ENCODE results near the gene LRRC73.
A peak's percentile ranks its signal among the peaks of the same experiment; 100 is the strongest.
"Not testable (repeated sequence)": the region's sequence is repeated elsewhere in the genome, so short reads cannot be mapped to it uniquely, and the experiment has no call there.

Gene LRRC73

DNA sequence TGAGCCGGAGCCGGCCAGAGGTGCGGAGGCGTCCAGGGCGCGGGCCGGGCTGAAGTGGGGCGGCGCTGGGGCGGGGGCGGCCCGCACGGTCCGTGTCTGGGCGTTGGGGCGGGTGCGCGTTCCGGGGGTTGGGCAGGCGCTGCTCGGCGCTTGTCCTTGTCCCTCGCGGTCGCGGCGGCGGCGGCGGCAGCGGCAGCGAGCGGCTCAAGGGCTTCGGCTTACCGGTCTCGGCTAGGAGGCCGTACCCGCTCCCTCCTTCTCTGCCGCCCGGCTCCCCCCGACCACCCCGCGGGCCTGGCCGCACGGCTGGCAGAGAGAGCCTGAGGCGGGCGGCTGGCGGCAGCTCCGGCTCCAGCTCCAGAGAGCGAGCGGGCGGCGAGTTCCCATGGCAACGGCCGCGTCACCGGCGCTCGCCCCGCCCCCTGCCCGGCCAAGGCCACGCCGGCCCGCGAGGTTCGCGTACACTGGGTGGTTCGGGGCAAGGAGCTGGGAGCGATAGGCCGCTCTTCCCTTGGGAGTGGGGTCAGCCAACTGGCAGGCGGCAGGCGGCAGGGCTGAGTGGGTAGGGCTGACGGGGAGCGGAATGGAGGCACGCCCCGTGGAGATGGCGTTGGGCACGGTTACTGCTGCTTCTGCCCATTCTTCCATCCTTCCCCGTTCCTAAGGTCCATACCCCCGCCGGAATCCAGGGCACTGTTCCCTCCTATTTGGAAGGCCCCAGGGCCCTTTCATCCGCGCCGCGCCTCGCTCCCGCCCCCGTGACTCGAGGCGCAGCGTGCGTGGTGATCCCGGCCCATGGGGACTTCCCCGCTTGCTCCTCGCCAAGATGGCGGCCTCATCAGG, at the start of gene LRRC73:
Gene LRRC73, minus strand, starts transcription at position 363 of the 843 bp plus-strand sequence. CDS start 561 bp downstream, outside the sequence.
- FAIRE-seq, result peak; percentile 71
- DNase-seq (ENCODE audit: insufficient read length, low spot score), result peak; percentile 82

DNA sequence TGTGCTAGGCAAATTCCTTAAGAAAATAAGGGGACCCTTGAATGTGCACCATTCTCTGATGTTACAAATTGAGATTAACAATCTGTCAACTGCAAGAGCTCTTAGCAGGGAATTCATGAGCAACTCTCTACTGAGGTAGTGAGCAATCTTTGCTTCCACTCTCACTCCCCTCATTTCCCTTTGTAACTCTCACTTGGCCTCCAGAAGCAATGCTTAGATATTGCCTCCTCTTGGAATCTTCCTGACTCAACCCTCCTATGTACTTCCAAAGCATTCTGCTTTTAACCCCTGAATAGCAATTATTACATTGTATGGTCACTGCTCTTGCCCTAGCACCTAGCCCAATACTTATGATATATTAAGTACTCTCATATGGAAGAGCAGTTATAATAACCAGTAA, 49.2 kb upstream of the LRRC73 start:
- DNase-seq (ENCODE audit: insufficient read length, low spot score) (no peak), FAIRE-seq (no peak)

DNA sequence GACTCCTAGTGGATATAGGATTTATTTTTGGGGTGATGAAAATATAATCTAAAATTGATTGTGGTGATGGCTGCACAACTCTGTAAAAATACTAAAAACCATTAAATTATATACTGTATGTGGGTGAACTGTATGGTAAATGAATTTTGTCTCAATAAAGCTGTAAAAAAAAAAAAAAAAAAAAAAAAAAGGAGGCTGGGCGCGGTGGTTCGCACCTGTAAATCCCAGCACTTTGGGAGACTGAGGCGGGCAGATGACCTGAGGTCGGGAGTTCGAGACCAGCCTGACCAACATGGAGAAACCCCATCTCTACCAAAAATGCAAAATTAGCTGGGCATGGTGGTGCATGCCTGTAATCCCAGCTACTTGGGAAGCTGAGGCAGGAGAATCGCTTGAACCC, 47.5 kb upstream of the LRRC73 start:
- not testable (repeated sequence) for DNase-seq (ENCODE audit: insufficient read length, low spot score); FAIRE-seq

DNA sequence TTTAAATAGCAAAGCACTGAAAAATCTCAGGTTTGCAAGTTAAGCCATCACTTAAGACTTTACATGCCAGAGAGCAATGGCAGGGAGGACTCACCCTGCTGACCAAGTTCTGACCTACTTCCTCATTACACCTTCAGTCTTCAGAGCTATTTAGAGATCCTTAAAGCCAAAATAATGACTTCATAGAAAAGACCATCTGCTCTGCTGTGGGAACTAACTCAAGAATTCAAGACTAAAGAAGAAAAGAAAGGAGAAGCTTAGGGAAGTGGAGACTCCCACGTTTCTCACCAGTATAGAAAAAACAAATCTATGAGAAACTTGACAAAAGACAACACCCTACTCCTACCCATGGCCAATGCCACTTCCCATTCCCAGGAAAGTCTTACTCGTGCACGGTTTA, 37.1 kb upstream of the LRRC73 start:
- DNase-seq (ENCODE audit: insufficient read length, low spot score), result no peak
- no peak for FAIRE-seq

DNA sequence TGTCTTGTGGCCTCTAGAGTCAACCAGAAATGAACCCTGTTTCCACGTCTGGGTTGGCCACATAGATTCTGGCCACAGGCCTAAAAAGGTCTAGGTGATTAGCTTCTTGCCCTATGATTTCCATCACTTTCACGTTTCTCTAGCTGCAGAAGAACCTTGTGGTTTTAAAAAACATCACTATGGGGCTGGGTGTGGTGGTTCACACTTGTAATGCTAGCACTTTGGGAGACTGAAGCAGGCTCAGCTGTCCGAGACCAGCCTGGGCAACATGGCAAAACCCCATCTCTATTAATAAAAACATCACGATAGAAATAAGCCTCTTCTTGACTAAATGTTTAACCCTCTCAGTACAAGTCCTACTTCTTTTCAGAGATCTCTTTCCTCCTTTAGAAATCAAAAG, 34.3 kb upstream of the LRRC73 start:
- DNase-seq (ENCODE audit: insufficient read length, low spot score) (no peak), FAIRE-seq (no peak)

- FAIRE-seq (peak; percentile 45), DNase-seq (ENCODE audit: insufficient read length, low spot score) (no peak)
These were observed 31.8 kb upstream of the LRRC73 start for GRCh38 chr6:43541774-43542471.

GRCh38 chr6:43540507-43540906, 30.4 kb upstream of the LRRC73 start:
- FAIRE-seq (no peak), DNase-seq (ENCODE audit: insufficient read length, low spot score) (no peak)

DNA sequence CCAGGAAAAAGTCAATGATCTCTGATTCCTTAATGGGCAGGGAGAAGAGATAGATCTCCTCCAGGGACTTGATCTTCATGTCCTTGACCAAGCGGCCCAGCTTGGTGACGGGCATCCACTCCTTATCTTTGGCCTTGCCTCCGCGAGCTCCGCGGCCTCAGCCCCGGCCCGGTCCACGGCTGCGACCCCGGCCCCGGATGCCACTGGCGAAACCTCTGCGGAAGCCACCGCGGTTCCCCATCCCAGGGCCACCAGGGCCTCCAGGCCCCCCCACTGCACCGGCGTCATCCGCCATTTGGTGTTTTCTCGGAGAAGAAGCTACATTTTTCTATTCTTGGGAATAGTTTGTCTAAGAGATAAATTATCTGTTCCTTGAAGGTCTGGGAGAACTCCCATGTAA, 29.3 kb upstream of the LRRC73 start:
- DNase-seq (ENCODE audit: insufficient read length, low spot score); FAIRE-seq: not testable (repeated sequence)

DNA sequence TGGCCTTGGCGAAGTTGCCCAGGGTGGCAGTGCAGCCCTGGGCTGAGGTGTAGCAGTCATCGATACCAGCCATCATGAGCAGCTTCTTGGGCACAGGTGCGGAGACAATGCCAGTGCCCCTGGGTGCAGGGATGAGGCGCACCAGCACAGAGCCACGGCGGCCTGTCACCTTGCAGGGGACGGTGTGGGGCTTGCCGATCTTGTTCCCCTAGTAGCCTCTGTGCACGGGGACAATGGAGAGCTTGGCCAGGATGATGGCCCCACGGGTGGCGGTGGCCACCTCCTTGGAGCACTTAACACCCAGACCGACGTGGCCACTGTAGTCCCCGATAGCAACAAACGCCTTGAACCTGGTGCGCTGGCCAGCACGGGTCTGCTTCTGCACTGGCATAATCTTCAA, 28.8 kb upstream of the LRRC73 start:
- not testable (repeated sequence) for FAIRE-seq; DNase-seq (ENCODE audit: insufficient read length, low spot score)

DNA sequence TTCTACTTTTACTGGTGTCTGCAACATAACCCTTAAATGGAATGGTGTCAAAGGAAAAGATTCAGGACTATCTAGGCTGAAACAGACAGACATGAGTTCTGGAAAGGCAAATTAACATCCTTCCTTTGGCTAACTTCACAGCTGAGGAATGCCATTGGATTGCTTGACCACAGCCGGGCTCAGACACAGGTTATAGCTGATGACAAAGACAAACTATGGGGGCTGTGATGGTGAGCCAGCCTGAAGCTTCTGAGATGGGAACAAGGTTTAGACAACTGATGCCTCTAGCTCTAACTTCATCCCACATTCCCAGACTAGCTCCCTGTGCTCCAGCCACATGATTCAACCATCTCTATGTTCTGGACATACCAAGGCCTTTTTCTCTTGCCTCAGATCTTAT, 22.1 kb upstream of the LRRC73 start:
- FAIRE-seq, result no peak
- DNase-seq (ENCODE audit: insufficient read length, low spot score), result no peak

DNA sequence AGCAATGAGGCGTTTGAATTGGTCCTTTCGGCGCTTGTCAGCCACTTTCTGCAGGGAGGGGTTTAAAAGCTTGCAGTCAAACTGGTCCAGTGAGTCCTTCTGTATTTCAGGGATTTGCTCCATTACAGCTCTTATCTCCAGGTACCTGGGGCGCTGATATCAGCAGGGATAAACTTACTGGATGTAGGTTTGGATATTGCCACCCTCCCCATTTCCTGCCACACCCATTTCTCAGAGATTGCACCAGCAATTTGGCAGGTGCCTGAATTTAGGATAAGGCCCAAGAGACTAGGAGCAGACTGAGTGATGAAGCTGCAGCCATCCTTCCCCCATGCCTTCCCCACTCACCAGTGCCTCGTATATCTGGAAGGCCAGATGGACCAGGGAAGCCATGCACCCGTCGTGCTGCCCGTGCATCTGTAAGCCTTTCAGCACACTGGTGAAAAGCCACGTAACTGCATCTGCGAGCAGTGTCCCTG, 14.4 kb upstream of the LRRC73 start:
- FAIRE-seq (no peak), DNase-seq (ENCODE audit: insufficient read length, low spot score) (no peak)

- no peak for FAIRE-seq
These were observed 13.1 kb upstream of the LRRC73 start for GRCh38 chr6:43523284-43523683.

GRCh38 chr6:43522547-43523261, 12.6 kb upstream of the LRRC73 start:
- DNase-seq (ENCODE audit: insufficient read length, low spot score) (no peak), FAIRE-seq (no peak)

More at GRCh38 chr6:43523284-43523683, 13.1 kb upstream of the LRRC73 start:
- DNase-seq (ENCODE audit: insufficient read length, low spot score), result no peak

DNA sequence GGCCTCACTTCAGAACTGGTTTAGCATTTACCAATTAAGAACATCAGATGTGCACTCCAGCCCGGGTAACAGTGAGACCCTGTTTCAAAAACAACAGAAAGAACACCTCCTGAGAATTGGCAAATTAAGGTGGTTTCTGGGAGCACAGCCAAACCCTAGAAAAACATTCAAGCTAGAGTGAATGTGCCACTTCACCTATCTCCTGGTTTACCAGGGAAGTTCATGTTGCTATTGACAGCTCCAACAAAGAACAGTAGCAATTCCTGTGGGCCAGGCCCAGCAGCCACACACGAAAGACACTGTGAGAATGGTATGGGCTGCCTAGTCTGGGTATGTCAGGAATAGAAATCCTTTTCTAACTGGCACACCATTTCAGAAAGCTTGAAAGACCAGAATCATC, 11.7 kb upstream of the LRRC73 start:
- no peak for FAIRE-seq
- no peak for DNase-seq (ENCODE audit: insufficient read length, low spot score)

GRCh38 chr6:43520097-43520496, 10.0 kb upstream of the LRRC73 start:
- FAIRE-seq (no peak), DNase-seq (ENCODE audit: insufficient read length, low spot score) (no peak)

DNA sequence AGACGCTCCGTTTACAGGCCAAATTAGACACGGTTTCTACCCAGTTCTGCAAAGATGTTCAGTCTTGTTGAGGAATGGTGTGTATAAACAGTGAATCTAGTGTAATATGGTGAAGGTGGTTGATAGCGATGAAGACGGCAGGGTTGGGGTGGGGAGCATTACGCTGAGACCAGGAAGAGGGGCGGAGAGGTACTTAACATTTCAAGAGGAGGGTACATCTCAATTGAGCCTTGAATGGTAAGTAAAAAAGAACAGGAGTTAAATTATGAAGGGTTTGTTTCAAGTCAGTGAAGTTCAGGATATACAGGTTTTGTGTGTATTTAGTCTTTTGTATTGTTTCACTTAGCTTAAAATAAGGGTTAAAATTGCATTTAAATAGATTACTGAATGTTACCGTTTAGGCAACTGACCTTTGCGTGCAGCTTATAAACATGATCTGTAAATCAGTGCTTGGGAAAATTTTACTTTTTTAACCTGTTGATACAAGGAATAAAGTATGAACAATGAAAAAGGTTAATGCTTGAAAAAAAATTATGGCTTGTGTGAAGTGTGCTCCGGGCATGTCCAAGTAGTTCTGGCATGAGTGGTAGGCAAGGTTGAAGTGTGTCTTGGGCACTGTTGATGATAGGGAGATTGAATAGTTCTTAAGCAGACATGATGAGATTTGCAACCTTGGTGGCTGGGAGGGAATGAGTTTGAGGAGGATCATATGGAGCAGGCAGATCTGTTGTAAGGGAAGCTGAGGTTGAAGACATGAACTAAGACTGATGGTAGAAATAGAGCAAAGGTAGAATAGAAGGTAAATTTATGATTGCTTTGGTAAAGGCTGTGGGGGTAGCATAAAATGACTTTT, 7.6 kb upstream of the LRRC73 start:
- peak; percentile 4 for FAIRE-seq
- DNase-seq (ENCODE audit: insufficient read length, low spot score), result no peak

GRCh38 chr6:43516697-43517504, 6.8 kb upstream of the LRRC73 start, which contains the start of the genes POLR1C and YIPF3:
POLR1C (plus strand) TSS chr6:43517089; CDS start chr6:43517110, 21 bp downstream.
YIPF3 (minus strand) TSS chr6:43516926; CDS start chr6:43516807, 119 bp downstream.
- DNase-seq (ENCODE audit: insufficient read length, low spot score) (peak; percentile 96), FAIRE-seq (peak; percentile 94)

- no peak for FAIRE-seq
These were observed 6.2 kb upstream of the LRRC73 start for GRCh38 chr6:43516367-43516696.

DNA sequence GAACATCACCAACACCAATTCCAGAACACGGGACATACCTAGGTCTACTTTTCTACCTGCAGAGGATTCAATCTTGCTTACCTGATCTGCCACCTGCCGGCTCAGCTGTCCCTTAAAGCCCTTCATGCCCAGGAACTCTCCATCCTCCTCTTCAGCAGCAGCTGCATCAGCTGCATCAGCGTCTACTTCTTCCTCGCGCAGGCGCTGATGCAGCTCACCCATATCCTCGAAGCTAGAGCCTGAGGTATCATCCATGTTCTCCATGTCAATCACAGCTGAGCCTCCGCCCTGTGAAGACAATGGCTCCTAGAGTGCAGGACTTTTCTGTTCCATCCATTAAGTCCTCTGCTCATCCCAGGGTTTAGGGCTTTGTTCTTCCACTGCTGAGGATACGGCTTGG, 5.7 kb upstream of the LRRC73 start:
- no peak for FAIRE-seq

More at GRCh38 chr6:43516367-43516696, 6.2 kb upstream of the LRRC73 start:
- DNase-seq (ENCODE audit: insufficient read length, low spot score), result no peak

More for the DNA sequence above, 5.7 kb upstream of the LRRC73 start:
- DNase-seq (ENCODE audit: insufficient read length, low spot score), result no peak

Measured in GM19239 (cell line).